NB4 (cell line): ENCODE measurements around the gene DICER1.

Source experiments
- DNase-seq: peaks from one replicate; pipeline ENCODE4 v3.0.0; 2010; ENCODE audit warnings: low read depth
- H3K4me3 ChIP-seq: one replicate; pipeline ENCODE4 v1.5.1; 2011; ENCODE audit warnings: mild to moderate bottlenecking, low read depth, low read length, moderate library complexity
- MYC ChIP-seq: IDR thresholded peaks from 2 replicates; pipeline ENCODE4 v1.6.1; 2011; ENCODE audit warnings: low read depth, low read length
- POLR2A ChIP-seq: IDR thresholded peaks from 2 replicates; pipeline ENCODE4 v1.6.1; 2011; ENCODE audit warnings: mild to moderate bottlenecking; ENCODE audit not compliant: insufficient read length; ENCODE audit errors: extremely low read depth
- TF ChIP-seq, protein P1 (sequence below): IDR thresholded peaks from 2 replicates; pipeline ENCODE4 v1.6.1; 2011; ENCODE audit warnings: low read depth, low read length
- TF ChIP-seq, protein P2 (sequence below): IDR thresholded peaks from one replicate; pipeline ENCODE4 v1.5.1; 2012; ENCODE audit warnings: low read depth, low read length

DICER1 gene

DNA sequence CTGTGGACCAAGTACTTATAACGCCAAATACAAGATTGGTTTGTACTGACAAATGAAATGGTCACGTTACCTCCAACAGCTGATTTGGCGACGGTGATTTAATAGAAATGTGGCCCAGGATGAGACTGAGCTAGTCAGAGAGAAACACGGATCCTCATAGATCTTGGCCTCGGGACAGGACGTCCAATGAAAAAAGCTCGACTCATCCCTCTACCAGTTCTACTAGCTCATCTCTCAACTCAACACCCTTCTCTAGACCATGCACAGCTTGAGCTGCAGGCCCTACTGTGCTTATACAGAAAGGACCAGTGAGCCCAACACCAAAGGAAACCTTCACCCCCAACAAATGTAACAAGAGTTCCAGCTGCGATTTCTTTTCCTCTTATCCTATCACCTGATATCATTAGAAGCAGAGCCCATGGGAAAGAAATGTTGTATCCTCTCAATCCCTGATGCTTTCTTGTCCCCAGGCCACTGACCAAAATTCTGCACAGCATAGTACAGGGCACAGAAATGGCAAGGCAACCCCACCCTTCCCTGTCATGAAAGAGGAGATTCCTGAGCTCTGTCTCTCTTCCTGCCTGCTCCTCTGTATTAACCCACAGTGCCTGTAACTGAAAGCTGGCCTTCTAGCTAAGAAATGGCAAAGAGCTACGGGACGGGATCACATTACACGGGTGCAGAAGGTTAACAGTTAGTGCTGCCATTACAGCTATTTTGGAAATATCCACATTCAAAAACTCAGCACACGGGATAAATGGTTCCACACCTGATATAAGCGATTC is 39.2 kb downstream of the DICER1 start:
- TF ChIP-seq, protein P1, sequence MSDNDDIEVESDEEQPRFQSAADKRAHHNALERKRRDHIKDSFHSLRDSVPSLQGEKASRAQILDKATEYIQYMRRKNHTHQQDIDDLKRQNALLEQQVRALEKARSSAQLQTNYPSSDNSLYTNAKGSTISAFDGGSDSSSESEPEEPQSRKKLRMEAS = no peak
- TF ChIP-seq POLR2A = no peak
- no peak for TF ChIP-seq MYC
- TF ChIP-seq, protein P2, sequence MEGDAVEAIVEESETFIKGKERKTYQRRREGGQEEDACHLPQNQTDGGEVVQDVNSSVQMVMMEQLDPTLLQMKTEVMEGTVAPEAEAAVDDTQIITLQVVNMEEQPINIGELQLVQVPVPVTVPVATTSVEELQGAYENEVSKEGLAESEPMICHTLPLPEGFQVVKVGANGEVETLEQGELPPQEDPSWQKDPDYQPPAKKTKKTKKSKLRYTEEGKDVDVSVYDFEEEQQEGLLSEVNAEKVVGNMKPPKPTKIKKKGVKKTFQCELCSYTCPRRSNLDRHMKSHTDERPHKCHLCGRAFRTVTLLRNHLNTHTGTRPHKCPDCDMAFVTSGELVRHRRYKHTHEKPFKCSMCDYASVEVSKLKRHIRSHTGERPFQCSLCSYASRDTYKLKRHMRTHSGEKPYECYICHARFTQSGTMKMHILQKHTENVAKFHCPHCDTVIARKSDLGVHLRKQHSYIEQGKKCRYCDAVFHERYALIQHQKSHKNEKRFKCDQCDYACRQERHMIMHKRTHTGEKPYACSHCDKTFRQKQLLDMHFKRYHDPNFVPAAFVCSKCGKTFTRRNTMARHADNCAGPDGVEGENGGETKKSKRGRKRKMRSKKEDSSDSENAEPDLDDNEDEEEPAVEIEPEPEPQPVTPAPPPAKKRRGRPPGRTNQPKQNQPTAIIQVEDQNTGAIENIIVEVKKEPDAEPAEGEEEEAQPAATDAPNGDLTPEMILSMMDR = no peak
- no peak overlapping the region for H3K4me3 ChIP-seq
- DNase-seq = no peak

DNA sequence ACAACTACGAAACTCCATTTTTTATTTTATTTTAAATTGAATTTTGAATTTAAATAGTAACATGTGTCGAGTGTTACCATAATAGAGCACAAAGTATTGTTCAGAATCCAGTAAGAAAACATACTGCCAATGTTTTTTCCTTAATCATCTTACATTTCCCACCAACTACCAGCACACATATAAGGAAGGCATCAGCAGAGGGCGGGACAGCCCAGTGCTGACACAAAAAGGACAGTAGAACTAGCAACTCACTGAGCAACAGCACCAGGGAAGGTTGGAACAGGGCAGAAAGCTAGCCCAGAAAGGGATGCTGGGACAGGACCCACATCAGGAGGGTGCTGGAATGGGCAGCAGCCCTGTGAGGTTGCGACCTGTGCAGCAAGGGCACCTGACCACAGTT is 43.9 kb downstream of the DICER1 start:
- TF ChIP-seq MYC (no peak), POLR2A (no peak)
- TF ChIP-seq, protein P1 = no peak
- TF ChIP-seq, protein P2 = no peak
- H3K4me3 ChIP-seq = no peak overlapping the region
- DNase-seq = no peak

DNA sequence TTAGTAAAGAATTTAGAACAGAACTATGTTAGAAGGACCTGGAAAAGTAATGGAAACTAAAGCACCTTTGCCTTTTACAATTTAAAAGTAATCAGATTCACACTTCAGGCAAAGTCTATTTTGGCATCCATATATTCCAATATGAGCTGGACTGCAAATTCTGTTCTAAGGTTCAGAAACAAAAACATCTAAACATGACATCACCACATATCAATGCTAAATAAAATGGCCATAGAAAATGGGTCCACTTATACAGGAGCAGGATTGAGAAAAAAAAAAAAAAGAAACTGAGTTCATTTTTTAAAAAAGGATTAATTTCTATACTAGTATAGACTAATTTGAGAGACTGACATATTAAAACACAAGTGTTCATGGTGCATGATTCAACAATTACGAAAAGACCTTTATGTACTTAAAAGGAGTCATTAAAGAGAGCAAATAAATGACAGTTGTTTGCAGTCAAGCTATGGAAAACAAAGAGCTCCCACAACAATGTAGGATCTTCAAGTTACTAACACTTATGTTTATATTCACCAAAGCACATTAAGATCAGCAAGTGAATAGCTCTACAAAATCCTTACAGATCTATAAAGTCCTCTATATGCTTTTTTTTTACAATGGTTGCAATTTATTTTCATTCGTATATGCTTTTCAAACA is 45.7 kb downstream of the DICER1 start:
- no peak for DNase-seq
- no peak overlapping the region for H3K4me3 ChIP-seq
- TF ChIP-seq MYC (no peak), POLR2A (no peak)
- TF ChIP-seq, protein P1 = no peak
- TF ChIP-seq, protein P2 = no peak

DNA sequence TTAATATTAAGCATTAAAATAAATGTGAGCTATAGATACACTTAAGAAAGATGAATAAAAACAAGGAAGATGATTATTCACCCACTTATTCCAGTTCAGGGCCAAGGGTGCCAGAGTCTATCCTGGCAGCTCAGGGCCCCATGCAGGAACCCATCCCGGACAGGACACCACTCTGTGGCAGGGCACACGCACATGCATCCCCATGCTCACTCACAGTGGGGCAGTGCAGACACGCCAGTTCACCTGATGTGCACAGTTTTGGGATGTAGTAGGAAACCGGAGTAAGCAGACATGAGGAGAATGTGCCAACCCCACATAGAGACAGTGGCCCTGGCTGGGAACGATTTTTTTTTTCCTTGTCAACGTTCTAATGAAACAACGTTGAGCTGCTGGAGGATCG is 47.2 kb downstream of the DICER1 start:
- DNase-seq = no peak
- no peak overlapping the region for H3K4me3 ChIP-seq
- TF ChIP-seq POLR2A (no peak), MYC (no peak)
- TF ChIP-seq, protein P1 = no peak
- TF ChIP-seq, protein P2 = no peak

DNA sequence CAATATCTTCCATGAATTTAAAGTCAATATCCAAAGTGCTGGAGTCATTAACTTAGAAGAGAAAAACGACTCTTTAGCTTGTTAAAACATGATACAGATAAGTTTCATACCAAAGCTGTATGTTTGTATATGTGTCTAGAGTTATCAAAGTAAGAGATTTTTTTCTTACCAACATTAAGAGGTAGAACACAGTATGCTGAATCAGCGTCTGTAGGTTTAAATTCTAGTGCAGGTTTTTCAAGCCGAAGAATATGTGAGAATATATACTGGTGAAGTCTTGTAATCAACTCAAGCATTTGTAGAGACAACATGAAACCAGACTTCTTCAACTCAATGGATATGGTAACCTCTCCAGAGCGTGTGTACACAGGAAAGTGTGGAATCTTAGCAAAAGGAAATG is 49.6 kb downstream of the DICER1 start:
- TF ChIP-seq, protein P1 = no peak
- TF ChIP-seq, protein P2 = no peak
- H3K4me3 ChIP-seq = no peak overlapping the region
- no peak for DNase-seq
